HG03039 (cell line): Measurements from ENCODE around the gene PPP2R2B.
"Not testable (repeated sequence)": the region's sequence is repeated elsewhere in the genome, so short reads cannot be mapped to it uniquely, and the experiment has no call there.

ENCODE experiments used
- ATAC-seq: cut with Tn5 transposase; IDR thresholded peaks from one replicate; pipeline ENCODE4 v1.9.1; 2021; ENCODE audit warnings: mild to moderate bottlenecking, moderate library complexity; ENCODE audit not compliant: unreplicated experiment

Gene PPP2R2B

DNA sequence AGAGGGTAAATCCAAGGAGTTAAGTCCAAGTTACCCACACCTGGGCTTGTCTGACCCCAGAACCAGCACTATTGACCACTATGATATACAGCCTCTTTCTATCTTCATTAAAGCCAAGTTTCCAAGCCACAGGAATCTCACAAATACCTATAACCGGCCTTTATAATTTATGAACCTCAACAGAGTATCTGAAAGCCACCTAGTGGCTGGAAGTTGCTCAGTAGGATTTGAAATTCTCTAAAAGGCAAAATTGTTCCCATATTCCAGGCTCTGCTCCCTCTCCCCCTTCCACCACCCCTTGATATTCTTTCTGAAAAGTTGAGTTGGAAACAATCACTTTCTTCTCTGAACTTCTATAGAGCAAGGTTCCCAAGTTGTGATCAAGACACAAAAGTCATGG is 256.2 kb downstream of the PPP2R2B start:
- ATAC-seq, result no peak

DNA sequence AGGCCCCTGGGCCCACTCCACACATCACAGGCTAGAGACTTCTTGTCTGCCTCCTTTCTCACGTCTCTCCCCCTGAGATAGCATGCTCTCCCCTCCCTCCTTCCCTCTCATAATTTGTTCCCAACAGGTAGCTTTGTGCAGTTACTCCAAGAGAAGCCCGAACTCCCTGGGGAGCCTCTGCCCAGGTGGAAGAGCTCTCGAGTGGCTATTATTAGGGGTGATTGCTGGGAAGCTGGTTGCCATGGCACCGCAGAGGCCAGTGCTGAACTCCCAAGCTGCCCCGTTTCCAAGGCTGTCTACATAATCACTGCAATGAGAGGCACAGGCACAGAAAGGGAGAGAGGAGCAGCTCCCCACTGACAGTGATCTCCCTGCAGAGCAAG is 257.9 kb downstream of the PPP2R2B start:
- no peak for ATAC-seq

DNA sequence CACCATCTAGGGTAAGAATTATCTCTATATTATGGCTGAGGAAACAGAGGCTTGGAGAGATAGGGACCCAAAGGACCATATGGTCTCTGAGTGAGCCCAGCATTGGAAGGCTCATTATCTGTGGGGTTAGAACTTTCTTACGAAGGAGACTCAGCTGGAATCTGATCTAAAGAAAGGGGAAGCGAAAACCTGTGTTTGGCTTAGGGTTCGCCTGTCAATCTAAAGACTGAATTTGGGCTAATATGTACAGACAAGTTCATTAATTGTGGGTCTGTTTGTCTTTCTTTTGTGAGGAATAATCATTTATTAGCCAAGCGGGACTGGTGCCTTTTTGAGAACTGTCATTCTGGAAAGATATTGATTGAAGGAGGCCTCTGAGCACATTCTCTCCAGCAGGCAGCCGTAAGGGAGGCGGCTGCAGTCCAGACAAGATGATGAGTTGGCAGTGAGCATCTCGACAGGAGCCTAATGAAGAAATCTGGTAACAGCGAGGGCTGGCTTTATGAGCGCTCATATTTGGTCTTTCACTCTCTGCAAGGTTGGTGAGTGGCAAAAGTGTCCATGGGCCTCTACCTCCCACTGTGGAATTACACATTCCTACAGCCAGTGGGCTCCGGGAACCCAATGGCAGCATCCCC is 258.4 kb downstream of the PPP2R2B start:
- no peak for ATAC-seq

DNA sequence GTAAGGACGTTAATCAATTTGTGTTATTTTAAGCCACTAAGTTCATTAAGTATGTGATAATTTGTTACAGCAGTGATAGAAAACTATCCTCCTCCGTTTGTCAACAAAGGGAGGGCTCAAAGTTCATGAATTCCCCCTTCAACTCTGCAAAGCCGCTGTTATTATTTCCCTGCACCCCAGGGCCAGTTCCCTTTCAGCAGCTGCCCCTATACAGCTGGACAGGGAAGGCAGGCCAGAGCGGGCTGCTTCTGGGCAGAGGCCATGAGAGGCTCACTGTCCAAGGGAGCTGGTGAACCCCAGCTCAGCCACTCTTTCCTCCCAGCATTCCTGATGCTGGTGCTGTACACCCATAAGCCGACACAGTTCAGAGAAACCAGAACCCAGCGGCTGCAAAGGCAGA is 260.1 kb downstream of the PPP2R2B start:
- ATAC-seq, result no peak

DNA sequence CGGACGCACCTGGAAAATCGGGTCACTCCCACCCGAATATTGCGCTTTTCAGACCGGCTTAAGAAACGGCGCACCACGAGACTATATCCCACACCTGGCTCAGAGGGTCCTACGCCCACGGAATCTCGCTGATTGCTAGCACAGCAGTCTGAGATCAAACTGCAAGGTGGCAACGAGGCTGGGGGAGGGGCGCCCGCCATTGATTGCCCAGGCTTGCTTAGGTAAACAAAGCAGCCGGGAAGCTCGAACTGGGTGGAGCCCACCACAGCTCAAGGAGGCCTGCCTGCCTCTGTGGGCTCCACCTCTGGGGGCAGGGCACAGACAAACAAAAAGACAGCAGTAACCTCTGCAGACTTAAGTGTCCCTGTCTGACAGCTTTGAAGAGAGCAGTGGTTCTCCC is 268.8 kb downstream of the PPP2R2B start:
- ATAC-seq, result not testable (repeated sequence)

DNA sequence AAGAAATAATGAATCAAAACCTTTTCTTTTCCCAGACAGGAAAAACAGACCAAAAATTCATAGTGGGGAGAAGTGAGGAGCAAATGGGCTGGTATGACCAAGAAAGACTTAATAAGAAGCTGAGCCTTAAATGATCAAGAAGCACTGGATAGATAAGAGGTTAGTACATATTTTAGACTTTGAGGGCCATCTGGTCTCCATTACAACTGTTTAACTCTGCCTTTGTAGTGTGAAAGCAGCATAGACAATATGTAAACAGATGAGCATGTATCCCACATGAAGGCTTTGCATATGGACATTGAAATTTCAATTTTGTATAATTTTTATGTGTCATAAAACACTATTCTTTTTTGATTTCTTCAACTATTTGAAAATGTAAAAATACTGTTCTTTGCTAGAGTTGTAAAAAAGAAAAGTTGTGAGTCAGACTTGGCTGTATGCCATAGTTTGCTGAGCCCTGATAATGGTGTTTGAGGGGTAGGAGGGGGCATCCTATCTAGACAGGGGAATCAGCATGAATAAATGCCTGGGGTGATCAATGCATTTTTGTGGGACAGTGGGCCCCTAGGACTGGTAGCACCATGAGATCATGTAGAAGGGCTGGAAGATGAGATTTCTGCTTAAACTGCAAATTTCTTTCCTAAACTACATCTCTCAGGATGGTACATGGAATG is 270.8 kb downstream of the PPP2R2B start:
- ATAC-seq, result no peak

DNA sequence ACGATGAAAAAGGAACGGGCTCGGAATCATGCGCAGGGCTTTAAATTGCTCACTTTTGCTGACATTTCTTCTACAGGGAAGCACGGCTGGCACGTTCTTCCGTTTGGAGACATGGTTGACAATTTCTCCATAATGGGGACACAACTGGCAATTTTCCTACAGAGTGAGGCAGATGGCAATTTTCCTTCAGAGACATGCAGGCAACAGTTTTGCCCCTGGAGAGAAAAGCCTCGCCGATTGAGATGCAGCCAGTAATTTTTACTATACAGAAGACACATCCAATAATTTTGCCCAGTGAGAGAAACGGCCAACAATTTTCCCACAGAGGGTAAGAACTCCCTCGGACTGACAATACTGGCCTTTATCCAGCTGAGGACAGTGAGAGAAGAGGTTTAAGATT is 271.7 kb downstream of the PPP2R2B start:
- no peak for ATAC-seq

DNA sequence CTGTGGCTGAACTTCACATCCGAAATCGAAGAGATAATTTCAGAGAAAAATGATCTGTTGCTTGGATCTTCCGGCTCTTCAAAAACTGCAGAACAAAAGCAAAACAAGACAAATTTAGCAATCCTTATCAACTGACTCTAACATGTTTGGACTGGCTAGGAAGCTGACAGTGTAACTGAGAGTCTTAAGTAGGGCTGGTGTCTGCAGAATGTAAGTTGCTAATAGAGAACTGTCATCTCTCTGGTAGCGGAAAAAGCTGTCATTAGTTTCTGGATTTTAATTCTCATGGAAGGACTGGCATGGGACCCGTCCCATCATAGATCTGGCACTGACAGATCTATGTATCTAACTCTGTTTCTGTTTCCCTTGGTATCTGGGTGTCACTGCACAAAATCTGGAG is 278.2 kb downstream of the PPP2R2B start:
- no peak for ATAC-seq

DNA sequence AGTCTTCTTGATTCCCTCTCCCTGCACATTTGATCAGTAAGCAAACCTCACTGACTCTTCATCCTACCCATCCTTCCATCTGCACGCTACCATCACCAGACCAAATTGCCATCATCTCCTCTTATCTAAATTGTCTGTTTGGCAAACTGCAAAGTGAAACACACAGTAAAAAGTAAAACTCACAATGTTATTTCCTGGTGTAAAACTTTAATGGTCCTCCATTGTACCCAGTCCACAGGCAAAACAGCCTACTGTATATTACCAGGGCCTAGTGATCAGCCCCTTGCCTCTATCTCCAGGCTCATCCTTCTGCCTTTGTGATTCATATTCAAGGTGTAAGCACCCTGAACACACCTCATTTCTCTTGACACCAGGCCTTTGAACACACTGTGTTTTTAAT is 279.3 kb downstream of the PPP2R2B start:
- ATAC-seq, result no peak

DNA sequence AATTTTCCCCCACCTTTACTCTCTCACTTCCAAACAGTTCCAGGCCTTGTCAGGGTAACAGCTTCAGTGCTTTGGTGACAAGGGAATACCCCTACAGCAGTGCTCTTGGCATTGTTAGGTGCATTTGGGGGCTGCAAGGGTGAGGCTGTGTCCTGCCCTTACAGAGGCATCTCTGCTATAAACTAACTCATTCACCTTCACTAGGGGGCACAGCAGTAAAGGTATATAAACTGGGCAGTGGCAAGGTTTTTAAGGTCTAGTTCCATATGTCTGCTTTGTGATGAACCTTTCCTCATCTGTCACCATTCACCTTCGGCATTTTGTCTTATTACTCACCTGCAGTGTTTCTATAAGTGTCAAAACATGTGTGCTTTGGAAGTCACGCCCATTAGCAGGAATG is 283.5 kb downstream of the PPP2R2B start:
- ATAC-seq, result no peak

DNA sequence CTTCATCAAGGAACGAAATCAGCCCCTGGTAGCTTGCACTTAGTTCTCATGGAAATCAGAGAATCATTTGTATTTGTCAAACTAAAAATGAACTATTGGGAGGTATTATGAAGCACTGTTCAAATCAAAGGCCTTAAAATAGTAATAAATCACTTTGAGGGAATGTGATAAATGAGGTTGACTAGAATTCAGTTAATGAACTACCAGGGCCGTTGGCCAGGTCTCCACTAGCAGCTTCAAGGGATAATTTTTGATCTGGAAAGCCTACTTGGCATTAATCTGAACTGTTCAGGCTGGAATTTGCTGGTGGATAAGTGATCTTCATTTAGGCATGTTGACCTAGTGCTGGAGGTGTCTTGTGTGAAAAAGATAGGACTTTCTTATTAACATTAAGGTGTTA is 286.2 kb downstream of the PPP2R2B start:
- ATAC-seq, result no peak

DNA sequence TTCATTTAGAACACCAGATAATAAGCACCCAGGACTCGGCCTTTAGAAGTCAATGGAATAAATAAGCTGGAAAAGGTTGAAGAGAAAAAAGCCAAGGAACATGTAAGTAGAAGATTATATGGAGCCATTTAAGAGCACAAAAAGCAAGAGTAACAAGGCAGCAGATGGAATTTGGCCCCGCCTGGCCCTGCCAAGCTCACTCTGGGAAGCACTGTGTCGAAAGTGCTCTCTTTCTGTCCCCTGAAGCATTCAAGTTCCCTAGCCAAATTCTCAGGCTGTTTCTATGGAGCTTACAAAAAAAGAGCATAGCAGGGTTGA is 289.6 kb downstream of the PPP2R2B start:
- no peak for ATAC-seq

DNA sequence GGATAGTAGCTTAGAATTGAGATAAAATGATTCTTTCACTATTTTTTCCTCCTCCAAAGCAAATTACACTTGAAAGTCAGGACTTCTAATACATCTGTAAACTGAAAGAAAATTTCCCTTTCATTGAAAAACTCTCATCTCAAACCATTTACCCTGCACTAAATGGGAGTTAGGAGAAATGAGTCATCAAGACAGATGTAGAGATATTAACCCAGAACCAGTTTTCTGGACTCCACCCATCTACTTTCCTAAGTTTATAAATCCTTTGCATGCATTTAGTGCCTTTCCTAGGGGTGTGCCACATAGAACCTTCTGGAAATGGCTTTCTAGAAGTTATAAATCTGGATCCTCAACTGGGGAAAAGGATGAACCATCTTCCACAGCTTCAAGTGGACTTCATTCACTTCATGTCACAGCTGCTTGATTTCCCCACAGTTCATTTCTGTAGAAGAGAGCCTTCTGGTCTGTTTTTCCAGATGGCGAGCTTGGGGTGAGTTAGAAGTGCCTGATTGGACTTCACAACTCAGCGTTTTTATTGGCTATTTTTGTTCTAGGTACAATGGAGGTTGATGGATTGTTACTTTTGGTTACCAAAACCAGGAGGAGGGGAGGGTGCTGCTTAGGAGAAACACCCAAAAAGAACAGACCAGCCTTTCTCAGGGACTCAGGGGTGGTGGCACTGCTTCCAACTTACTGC is 290.1 kb downstream of the PPP2R2B start:
- no peak for ATAC-seq

DNA sequence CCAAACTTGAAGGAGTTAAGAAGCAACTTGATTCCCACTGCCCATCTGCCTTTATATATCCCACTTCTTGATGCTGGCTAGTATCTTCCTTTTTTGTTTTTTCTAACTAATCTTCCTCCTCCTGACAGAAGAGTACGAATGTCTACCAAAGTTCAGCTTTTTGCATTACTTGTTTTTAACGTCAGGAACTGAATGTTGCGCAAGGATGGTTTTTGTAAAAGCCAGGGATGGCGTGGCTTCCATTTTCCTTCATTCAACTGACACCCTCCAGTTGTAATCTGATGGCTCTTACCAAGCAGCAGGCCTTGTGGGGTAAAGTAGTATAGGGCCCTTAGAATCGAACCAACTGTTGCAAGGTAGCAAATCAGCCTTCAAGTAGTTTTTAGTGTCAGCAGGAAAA is 291.8 kb downstream of the PPP2R2B start:
- ATAC-seq, result no peak

DNA sequence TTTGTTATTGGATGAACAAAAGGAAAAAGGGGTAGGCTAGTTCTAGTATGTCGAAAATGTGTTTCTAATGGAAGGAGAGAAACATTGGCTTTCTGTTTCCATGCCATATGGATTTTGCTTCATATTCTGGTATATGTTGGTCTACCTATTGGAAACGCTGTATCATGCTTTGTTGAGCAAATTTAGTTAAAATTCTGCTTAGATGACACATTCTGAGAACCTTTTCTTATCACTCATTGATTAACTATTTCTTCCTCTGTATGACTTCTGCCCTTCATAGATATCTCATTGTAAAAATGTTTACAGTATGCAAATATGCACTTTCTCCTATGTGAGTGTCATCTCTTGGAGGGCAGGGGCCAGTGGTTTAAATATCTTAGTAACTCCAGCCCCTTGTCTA is 293.8 kb downstream of the PPP2R2B start:
- no peak for ATAC-seq

DNA sequence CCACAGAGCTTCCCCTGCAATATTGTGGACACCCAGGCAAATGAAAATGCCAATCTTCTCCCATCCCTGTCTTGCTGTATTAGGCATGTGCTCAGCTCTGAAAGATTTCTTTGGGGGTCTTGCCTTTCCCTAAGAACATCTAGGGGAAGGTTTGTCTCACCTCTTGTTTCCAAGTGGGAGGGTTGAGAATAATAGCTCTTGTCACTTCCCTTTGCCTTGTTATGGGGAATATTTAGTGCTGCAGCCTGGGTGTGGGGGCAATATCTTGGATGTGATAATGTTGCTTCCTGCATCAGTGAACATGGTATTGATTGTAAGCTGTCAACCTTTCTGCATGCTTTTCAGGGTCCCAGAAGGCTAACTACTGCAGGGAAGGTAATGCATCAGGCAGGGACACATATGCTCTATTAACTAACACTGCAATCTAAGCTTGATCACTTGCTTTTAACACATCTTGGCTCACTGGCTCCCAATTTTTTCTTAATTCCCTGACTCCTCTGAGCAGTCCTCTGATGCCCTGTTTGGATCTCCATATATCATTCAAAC is 296.4 kb downstream of the PPP2R2B start:
- no peak for ATAC-seq

DNA sequence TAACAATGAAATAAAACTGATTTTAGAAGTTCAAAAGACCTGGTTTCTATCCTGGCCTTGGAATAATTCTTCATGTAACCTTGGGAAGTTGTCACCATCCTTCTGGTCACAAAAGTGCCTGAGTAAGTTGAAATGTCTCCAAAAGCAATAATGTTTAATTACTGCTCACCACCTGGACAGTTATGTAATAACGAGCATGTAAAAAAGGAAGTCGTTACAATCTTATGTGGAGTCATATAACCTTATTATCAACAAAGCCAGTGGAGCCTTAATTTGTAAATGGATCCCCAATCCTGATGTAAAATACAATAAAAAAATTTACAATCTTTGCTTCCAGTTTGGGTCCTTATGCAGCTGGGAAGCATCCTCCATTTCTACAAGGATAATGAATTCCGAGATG is 298.3 kb downstream of the PPP2R2B start:
- no peak for ATAC-seq

DNA sequence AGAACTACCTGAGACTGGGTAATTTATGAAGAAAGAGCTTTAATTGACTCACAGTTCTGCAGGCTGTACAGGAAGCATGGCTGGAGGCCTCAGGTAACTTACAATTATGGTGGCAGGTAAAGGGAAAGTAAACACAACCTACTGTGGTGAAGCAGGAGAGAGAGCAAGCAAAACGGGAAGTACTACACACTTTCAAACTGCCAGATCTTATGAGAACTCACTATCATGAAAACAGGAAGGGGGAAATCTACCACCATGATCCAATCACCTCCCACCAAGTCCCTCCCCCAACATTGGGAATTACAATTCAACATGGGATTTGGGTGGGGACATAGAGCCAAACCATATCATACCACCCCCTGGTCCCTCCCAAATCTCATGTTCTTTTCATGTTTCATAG is 303.8 kb downstream of the PPP2R2B start:
- no peak for ATAC-seq

DNA sequence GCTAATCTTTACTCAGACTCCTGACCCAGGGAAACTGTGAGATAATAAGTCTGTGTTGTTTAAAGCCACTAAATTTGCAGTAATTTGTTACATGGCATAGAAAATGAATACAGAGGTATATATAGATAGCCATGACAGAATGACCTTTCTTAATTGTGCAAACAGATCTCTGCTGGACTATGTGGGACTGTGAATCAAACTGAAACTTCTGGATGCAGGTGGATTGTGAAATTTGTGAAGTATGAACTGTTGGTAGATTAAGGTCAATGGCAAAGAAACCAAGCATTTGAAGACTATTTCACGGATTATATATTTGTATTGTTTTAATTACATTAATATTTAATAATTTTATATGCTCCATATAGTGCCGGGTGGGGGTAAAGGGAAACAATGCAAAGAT is 310.4 kb downstream of the PPP2R2B start:
- ATAC-seq, result no peak

DNA sequence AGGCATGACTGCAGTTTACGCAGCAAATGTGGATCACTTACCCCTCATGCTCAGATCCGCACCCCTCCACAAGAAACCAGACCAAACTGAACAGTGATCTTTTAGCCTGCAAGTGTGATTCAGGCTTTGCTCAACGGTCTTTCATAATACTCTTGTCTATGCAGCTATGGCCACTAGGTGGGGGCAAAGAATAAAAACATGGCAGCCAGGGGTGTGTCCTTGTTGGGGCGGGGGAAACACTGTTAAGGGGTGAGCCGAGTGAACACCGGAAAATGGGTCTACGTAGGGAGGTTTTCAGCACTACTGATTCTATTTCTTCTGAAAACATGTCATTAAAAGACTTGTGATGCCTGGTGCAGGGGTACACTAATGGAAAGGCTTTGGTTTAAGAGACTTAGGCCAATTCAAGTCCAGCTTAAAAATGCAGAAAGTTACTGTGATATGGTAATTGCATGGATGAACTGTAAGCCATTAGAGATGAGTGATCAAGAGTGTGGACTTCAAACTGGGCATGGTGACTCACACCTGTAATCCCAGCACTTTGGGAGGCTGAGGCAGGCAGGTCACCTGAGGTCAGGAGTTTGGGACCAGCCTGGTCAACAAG is 312.7 kb downstream of the PPP2R2B start:
- ATAC-seq, result peak; percentile 94

DNA sequence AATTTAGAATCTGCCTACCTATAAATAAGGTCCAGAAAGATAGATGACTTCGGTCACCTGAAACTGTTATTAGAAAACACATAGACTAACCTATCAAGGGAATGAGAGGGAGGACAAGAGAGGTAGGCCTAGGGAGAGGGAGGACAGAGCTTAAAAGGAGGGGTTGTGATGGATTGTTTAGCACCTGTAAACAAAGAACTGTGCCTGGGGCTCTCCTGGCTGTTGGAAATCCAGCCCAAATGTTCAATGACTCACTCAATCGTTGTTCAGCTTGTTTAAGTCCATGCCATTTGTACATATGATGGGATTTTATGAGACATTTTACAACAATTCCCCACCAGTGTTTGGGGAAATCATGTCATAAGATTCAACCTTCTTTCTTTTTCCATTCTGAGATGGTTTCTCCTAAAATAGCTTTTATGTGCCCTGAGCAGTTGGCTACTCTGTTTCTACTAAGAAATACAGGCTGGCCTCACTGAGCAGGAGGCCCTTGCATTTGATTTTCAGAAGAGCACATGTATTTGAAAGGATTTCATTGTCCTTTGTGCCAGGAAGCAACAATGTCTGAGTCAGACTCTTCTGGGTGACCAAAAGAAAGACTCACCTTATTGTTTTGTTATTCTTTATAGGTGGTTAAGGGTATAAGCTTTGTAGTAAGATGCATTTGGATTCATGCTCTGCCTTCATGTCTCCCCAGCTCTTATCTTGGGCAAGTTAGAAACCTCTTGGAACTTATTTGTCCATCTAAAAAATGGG is 314.4 kb downstream of the PPP2R2B start:
- no peak for ATAC-seq
